DMS53 (cell line): ENCODE results near the gene RIBC2.
"Not testable (repeated sequence)": the region's sequence is repeated elsewhere in the genome, so short reads cannot be mapped to it uniquely, and the experiment has no call there.

Source experiments
- DNase-seq: peaks from one replicate; lab custom pipeline; 2025; lab: John Stamatoyannopoulos, UW

RIBC2 gene

DNA sequence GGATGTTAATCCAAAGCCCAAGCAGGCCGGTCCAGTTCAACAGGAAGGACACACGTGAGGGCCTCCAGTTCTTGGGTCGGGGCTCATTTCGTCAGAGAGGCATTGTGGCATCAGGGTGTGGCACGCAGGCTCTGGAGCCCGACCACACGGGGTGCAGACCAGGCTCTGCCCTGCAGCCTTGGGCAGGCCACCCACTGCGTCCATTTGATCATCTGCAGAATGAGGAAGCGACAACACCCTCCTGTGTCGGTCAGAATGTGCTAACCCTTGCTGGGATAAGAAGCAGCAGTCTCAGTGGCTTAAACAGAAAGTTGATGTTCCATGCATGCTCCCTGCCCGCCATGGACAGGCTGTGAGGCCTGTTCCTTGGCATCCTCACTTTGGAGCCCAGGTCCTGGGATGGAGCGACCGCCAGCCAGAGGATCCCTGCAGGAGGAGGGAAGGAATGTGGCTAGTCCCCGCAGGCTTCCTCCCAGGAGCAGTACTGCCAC is 10.8 kb downstream of the RIBC2 start:
- DNase-seq = no peak

DNA sequence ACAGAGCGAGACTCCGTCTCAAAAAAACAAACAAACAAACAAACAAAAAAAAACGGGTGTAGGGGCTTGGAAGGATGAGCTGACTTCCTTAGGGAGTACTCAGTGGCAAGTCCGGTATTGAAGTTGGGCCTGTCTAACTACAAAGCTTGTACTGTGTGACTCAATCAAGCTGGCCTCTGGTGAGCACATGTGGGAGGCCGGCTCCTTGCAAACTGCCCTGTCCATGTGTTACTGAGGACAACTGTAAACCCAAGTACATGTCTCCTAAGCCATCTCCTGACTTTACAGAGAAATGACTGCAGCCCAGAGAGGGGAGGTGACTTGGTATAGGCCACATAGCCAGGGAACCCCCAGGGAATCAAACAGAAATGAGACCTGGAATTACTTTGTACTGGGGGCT is 11.6 kb downstream of the RIBC2 start:
- no peak for DNase-seq

DNA sequence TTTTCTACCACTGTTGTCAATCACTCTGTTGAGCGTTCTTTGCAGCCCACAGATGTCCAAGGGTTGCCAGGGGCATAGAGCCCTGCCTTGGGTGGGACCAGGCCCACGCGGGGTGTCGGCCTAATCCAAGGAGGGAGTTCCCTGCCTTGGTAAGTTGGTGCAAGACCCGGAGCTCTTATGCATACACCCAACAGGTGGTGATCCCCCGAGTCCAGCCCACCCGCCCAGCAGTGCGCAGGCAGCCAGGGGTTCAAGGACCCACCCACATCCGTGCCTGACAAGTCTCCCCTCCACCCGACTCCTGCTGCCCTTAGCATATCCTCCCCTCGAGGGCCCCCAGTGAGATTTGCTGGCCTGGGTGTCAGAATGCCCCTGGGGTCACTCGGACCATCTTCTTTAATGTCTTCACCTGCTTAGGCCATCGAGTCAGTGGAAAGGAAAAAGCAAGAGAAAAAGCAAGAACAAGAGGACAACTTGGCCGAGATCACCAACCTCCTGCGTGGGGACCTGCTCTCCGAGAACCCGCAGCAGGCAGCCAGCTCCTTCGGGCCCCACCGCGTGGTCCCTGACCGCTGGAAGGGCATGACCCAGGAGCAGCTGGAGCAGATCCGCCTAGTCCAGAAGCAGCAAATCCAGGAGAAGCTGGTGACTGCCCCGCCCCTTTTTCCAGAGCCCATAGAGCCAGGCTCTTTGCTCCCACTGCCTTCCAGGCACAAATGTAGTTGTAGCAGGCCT is 12.2 kb downstream of the RIBC2 start:
- no peak for DNase-seq

DNA sequence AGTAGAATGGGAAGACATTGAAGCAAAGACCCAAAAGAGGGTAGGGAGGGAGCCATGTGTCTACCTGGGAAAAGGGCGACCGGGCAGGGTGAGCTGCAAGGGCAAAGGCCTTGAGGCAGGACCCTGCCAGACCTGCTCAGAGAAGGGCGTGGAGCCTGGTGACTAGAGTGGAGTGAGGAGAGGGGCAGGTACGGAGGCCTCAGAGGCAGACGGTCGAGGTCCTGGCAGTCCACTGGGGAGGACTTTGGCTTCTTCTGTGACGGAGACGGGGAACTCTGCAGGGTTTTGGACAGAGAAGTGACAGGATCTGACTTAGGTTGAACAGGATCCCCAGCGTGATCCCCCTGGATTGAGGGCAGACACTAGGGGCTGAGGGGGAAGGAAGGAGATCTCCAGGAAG is 12.9 kb downstream of the RIBC2 start:
- no peak for DNase-seq

DNA sequence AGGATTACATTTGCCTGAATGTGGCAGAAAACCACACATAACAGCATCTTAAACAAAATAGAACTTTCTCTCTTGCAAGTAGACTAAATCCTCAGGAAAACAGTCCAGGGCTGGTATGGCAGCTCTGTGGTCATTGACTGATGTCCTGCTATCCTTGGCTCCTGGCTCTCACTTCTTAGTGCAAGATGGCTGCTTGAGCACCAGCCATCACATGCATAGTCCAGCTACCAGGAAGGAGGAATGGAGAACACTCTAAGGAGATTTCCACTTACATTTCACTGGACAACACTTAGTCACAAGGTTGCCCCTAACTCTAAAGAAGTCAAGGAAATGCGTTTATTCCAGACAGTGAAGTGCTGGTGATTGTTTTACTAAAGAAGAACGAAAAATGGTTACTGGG is 13.6 kb downstream of the RIBC2 start:
- DNase-seq = no peak

DNA sequence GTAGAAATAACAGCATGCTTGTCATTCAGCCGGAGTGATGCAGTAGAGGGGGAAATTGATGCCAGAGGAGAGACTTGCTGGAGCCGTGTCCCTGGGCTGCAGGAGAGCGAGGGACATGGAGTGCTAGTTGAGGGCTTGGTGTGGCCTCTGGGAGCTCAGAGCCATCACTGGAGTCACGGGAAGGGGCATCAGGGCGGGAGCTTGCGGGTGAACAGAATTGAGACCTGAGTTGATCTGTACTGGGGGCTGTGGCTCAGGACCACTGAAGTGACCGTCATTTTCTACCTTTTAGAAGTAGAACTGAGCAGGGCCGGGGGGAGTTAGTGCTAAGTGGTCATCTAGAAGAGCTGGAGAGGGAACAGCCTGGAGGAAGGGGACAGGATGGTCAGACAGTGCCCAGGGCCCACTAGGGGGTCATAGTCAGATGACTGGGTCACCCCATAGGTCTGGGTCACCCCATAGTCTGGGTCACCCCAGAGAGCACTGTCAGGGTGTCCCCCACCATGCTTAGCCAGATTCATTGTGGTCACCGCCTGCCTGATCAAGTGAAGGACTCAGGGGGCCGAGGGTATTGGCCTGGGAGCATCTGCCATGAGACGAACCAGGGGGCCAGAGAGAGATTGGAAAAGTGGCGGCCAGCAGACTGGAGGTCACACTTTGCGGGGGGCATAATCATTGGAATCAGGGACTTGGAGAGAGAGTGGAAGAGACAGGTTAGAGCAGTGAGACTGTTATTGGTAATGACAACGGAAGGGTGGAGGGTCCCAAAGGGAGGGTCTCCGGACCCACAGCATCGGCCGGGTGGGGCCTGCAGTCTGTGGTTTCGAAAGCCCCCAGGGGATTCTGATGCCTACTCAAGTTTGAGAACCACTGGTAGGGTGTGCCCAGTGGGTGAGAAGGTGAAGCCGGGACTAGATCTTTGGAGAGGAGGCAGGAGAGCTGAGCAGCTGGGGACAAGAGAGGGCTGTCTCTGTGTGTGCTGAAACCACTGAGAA is 15.2 kb downstream of the RIBC2 start:
- DNase-seq = no peak

DNA sequence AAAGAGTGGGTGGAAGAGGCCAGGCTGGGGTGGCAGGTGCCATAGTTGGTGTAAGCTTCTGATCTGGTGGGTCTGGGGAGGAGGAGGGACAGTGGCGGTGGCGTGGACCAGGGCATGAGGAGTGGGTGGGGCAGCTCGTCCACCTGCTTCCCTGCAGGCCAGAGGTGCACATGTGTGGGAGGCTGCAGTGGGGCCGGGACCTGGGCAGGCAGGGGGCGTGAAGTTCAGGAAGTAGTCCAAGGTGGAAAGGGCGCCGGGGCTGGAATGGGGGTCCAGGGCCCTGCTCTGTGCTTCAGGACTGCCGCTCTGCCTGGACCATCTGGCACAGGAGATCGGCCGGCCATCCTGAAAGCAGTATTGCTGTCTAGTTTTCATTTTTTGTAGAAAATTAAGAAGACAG is 15.9 kb downstream of the RIBC2 start:
- no peak for DNase-seq

DNA sequence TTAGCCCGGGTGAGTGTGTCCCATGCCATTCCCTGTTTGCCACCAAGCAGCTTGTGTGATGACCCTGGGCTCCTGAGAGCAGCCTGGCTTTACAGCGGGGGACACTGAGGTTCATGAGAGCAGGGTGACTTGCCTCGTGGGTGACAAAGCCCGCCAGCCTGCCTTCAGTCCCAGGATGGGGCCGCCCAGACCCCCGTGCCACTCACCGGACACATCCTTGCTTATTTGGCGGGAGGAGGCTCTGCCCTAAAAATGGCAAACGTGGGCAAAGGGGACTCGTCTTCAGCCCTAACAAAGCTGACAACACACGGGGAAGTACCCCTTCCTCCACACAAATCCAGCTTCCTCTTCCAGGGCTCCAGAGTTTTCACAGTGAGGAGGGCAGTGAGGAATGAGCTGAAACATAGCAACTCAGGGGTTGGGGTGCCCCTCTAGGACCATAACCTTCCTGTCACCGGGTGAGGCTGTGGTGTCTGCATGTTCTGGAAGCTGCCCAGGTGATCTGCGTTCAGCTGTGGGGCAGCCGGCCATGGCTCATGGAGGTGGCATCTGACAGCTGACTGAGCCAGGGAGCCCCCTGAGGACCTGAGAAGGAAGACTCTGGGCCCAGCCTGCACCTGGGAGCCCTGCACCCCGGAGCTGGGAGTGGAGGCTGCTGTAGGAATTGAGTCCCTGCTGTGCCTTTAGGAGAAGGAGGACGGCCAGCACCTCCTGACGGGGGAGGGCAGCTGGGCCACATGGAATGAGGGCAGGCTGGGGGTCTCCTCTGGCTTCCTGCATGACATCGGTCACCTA is 16.7 kb downstream of the RIBC2 start:
- no peak for DNase-seq

DNA sequence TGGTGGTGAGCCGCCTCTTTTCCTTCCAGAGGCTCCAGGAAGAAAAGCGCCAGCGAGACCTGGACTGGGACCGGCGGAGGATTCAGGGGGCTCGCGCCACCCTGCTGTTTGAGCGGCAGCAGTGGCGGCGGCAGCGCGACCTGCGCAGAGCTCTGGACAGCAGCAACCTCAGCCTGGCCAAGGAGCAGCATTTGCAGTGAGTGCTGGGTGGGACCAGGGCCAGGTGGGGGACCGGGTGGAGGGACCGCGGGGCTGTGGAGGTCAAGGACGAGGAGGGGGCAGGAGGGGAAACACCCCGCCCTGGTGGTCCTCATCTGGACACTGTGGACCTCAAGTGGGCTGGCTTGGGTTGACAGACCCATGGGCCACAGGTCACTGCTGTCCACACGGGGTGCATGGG is 17.4 kb downstream of the RIBC2 start:
- DNase-seq = no peak

DNA sequence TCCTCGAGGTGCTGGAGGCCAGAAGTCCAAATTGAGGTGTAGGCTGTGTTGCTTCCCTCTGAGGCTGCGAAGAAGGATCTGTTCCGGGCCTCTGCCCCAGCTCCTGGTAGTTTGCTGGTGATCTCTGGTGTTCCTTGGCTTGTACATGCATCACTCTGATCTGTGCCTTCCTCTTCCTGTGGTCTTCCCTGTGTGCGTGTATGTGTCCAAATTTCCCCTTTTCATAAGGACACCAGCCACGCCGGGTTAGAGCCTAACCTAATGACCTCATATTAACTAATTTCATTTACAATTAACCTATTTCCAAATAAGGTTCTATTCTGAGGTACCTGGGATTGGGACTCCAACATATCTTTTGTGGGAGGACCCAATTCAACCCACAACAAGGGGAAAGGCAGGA is 21.5 kb downstream of the RIBC2 start:
- no peak for DNase-seq

DNA sequence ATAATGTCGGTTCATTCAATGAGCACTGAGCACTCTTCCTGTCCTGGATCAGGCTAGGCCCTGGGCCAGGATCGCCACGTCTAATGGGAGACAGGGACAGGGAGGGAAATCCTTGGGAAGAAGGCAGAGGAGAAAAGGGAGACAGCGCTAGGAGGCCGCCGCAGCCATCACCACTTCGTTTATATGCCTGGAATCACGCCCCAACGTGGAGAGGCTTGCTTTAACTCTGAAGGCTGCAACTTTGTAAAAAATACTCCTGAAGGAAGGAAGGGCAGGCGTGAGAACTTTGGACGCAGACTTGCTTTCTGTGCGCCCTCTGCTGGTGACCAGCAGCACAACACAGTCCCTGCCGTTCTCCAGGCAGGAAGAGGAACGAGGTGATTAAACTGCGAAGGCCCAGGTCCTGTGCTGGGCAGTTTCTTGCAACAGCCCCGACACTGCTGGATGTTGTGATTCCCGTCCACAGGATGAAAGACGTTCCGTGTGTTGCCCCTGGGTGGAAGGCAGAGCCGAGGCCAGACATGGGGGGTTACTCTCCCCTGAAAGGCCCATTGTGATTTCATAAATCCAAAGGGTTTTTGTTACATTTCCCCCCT is 22.1 kb downstream of the RIBC2 start:
- peak; percentile 88 for DNase-seq

DNA sequence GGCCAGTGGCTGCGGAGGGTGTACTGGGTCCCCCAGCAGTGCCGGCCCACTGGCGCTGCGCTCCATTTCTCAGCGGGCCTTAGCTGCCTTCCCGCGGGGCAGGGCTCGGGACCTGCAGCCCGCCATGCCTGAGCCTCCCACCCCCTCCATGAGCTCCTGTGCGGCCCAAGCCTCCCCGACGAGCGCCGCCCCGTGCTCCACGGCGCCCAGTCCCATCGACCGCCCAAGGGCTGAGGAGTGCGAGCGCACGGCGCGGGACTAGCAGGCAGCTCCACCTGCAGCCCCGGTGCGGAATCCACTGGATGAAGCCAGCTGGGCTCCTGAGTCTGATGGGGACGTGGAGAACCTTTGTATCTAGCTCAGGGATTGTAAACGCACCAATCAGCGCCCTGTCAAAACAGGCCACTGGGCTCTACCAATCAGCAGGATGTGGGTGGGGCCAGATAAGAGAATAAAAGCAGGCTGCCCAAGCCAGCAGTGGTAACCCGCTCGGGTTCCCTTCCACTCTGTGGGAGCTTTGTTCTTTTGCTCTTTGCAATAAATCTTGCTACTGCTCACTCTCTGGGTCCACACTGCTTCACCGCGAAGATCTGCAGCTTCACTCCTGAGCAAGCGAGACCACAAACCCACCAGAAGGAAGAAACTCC is 23.5 kb downstream of the RIBC2 start:
- not testable (repeated sequence) for DNase-seq

DNA sequence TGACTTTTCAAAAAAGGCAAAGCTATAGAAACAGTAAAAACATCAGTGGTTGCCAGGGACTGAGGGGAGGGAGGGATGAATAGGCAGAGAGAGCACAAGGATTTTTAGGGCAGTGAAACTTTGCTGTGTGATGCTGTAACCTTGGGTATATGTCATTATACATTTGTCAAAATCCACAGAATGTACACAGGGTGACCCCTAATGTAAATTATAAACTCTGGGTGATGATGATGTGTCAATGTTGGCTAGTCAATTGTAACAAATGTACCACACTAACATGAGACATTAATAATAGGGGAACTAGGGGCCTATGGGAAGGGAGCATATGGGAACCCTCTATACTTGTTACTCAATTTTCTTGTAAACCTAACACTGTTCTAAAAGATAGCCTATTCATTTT is 24.8 kb downstream of the RIBC2 start:
- no peak for DNase-seq

DNA sequence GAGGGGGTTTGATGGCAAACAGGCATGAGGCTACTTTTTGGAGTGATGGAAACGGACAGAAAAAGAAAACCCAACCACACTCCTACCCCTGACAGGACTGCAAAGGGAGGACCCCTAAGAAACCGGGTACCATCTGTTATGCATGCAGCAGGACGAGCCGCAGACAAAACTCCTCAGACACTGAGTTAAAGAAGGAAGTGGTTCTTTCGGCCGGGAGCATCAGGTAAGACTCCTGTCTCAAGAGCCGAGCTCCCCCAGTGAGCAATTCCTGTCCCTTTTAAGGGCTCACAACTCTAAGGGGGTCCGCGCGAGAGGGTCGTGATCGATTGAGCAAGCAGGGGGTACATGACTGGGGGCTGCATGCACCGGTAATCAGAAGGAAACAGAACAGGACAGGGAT is 27.2 kb downstream of the RIBC2 start:
- DNase-seq = peak; percentile 35

DNA sequence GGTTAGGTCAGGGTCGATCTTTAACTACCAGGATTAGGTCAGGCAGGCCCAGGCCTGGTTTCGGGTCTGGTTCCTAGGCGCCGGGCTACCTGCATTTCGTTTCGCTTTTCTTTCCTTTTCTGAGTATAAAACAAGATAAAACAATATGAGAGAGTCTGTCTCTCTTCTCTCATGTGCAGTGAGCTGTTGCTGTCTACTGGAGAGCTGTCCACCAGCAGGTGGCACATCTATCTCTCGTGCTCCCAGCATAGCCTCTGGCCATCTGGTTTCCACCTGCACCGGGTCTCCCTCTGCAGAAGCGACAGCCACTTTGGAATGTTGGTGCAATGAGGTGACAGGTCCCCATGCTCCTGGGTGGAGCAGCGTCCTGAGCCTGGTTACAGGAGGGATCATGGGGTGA is 27.6 kb downstream of the RIBC2 start:
- DNase-seq = peak; percentile 86

DNA sequence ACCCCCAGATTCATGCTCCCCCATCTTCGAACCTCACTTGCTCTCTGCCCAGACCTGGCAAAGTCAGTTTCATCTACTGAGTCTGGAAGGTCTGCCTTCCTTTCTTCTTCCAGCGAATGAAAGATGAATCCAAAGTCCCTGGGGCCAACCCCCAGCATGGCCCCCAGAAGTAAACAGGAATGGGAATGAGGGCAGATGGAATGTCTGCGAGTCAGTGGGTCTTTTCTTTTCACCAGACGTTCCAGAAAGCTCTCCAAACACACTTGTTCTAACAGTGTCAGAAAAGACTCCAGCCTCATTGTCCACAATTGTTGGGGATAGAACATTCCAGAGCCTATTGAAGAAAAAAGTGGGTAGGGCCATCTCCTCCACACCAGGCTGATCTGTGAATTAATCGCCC is 28.6 kb downstream of the RIBC2 start:
- DNase-seq = no peak

DNA sequence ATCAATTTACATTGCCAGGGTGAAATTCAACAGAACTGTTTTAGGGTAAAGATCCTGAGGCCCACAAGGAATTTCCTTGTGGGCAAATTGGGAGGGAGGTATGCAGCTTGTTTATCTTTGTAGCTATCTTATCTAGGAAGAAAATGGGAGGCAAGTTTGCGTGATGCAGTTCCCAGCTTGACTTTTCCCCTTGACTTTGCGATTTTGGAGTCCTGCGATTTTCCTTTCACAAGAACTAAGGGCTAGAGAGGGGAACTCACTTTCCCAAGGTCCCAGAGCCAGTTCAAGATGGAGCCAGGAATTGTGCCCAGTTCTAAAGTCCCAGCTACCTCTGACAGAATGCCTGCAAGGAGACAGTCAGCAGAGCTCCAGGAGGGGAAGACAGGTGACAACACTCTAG is 30.7 kb downstream of the RIBC2 start:
- DNase-seq = no peak

DNA sequence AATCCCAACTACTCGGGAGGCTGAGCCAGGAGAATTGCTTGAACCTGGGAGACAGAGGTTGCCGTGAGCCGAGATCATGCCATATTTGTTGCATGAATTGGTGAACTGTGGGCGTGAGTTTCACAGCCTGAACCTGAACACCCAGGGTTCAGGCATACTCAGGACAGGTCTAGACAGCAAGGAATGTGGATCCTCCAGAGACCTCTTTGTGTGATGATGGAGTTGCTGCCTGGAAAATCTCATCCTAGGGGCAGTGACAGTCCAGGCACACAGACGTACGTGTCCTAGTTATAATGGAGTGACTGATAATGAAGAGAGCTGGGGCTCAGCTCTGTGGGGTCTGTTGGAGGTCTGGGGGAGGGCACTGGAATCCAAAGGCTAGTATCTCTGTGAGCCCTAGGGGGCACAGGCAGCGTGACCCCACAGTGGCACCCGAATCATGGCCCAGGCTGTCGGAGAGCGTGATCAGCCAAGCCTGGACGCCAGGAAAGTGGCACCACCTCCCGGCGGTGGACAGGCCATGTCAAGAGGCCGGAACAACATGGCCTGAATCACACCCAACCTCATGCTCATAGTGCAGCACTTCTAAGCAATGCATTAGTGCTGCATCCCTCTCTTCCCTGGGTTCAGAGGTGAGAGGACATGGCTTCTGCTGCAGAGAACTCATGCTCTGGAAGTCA is 31.7 kb downstream of the RIBC2 start:
- no peak for DNase-seq

DNA sequence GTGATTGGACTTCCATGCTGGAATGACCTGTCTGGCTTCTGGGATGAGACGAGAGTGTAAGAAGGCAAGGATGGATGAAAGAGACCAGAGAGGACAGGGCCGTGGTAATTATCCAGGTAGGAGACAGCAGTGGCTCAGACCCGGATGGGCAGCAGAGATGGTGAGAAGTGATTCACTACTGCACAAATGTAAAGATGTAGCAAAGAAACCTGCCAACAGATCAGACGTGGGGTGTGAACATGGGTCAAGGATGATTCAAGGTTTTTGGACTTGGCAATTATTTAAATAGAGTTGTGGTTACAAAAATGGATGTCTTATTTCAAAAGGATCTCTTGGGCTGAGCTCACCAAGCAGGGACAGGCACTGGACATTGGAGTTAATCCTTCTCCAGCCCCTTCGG is 32.7 kb downstream of the RIBC2 start:
- DNase-seq = no peak

DNA sequence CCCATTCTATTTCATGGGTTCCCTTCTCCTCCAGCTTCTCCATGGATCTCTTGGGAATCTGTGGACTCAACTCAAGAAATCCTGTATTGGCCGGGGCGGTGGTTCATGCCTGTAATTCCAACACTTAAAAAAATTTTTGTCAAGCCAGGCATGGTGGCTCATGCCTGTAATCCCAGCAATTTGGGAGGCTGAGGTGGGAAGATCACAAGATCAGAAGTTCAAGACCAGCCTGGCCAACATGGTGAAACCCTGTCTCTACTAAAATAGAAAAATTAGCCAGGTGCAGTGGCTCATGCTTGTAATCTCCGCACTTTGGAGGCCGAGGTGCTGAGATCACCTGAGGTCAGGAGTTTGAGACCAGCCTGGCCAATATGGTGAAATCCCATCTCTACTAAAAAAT is 34.1 kb downstream of the RIBC2 start:
- DNase-seq = not testable (repeated sequence)

DNA sequence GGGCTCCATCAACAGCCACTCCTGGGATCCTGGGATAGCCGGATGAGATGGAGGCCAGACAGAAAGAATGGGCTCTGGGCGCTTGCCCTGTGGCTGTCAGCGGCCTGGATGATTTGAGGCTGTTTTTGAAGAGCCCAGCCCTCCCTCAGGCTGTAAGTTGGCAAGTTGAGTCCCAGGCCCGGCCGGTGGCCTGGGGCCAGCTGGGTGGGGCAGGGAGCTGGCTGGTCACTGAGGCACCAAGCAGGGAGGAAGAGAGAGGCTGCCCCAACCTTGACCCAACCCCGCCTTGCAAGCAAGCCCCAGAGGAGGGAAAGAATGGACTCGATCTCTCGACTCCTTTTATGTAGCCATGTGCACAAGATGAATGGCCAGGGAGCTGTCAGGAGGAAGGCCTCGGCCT is 34.9 kb downstream of the RIBC2 start:
- no peak for DNase-seq
